HG03097 (cell line): ENCODE measurements around the gene TEX101.
"Not testable (repeated sequence)": the region's sequence is repeated elsewhere in the genome, so short reads cannot be mapped to it uniquely, and the experiment has no call there.

Experiments used
- ATAC-seq: cut with Tn5 transposase; IDR thresholded peaks from one replicate; pipeline ENCODE4 v1.9.1; 2021; ENCODE audit not compliant: unreplicated experiment, low FRiP score

The TEX101 gene

DNA sequence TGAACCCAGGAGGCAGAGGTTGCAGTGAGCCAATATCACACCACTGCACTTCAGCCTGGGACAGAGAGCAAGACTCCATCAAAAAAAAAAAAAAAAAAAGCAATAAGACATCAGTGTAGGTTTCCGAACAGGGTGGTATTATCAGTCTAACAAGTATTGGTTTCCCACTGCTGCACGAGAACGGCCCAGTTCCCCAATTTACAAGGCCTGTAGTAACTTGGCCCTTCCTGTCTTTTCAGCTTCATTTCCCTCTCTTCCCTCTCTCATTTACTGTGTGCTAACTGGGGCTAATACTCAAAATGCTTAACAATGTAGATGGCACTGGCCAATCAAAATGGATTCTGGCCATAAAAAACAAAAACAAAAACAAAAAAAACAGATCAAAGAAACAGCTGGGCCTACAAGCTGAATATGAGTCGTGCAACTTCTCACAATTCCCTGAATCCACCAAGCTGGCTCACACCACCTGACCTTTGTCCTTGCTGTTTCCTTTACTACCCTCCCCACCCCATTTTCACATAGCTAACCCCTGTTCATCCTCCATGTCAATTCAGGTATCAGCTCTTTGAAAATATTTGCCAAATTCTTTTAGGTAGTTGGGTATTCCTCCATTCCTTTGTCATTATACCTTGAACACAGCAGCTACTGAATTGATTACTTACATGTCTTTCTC is 2.4 kb downstream of the TEX101 start:
- no peak for ATAC-seq

DNA sequence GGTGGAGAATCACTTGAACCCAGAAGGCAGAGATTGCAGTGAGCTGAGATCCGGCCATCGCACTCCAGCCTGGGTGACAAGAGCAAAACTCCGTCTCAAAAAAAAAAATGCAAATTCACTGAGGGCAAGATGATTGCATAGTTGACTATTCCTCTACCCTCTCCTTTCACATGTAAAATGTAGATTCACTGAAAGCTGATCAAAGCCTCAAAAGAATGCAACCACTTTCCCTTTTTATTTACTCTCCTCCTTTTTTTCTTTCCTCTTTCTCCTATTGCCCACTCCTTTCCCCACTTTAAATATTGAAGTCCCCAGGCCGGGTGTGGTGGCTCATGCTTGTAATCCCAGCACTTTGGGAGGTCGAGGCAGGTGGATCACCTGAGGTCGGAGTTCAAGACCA is 6.3 kb downstream of the TEX101 start:
- no peak for ATAC-seq

DNA sequence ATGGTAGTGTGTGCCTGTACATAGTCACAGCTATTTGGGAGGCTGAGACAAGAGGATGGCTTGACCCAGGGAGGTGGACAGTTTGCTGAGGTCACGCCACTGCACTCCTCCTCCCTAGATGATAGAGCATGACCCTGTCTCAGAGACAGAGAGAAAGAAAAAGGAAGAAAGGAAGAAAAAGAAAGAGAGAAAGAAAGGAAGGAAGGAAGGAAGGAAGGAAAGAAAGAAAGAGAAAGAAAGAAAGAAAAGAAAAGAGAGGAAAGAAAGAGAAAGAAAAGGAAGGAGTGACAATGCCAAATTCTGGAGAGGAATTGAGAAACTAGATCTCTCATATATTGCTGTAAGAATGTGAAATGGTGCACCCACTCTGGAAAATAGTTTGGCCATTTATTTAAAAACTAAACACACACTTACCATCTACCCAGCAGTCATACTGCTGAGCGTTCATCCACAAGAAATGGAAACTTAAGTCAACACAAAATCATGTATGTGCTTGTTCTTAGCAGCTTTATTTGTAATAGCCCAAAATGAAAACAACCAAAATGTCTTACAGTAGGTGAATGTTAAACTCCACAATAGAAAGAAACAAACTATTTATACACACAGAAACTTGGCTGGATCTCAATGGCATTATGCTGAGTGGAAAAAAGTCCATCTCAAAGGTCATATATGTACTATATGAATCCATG is 7.5 kb downstream of the TEX101 start:
- ATAC-seq = no peak

DNA sequence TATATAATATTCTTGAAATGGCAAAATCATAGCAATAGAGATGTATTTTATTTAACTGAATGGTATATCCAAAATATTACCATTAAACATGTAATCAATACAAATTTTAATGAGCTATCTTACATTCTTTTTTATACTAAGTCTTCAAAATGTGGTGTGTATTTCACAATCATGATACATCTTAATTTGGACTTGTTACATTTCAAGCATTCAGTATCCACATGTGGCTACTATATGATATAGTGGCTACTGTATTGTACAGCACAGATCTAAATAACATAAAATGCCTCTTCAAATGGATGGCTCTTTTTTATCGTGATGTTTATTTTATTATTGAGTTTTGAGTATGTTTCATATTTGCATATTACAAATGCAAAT is 8.0 kb downstream of the TEX101 start:
- ATAC-seq = no peak

DNA sequence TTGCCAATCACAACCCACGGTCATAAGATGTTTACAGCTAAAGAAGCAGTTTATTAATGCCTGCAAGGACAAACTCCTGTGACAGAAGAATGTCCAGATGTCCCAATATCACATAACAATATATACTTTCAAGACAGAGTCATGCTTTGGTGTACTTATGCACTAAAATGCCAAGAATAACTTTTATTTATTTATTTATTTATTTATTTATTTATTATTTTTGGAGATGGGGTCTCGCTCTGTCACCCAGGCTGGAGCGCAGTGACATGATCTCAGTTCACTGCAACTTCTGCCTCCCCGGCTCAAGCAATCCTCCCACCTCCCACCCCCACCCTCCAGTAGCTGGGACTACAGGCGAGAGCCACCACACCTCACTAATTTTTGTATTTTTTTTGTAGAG is 9.1 kb downstream of the TEX101 start:
- ATAC-seq = no peak

DNA sequence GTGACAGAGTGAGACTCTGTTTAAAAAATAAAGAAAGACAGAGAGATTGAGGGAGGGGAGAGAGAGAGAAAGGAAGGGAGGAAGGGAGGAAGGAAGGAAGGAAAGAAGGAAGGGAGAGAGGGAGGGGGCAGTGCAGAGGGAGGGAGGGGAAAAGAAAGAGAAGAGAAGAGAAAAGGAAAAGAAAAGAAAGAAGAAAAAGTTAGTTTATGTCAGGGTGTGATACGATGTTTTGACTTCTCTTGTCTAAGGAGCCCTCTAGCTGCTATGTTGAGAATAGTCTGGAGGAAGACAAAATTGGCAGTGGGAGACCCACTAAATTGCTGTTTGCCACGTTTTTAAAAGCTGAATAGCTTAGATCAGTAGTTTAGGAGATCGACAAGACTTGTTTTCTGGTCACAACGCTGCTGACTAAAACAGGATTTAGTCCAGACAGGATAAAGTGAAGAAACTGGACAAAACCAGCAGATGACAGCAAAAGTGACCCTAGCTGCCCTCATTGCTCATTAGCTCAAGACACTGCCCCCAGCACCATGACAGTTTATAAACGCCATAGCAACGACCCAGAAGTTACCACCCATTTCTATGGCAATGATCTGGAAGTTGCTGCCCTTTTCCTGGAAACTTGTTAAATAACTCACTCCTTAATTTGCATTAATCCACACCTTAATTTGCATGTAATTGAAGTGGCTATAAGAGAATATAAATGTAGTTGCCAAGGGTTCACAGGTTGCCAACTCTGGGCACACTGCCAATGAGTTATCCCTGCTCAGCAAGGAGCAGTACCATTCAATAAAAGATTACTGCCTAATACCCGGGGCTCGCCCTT is 11.1 kb downstream of the TEX101 start:
- ATAC-seq = no peak

DNA sequence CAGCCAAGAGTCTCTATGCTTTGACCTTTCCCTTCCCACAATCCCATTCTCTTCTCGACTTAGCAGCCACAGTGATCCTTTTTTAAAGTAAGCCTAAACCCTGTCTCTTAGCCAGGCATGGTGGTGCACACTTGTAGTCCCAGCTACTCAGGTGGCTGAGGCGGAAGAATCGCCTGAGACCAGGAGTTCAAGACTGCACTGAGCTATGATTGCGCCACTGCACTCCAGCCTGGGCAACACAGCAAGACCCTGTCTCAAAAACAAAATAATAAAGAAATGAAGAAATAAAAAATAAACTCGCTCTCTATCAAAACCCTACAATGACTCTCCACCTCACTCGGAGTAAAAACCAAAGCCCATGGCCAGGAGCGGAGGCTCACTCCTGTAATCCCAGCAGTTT is 14.7 kb downstream of the TEX101 start:
- no peak for ATAC-seq

DNA sequence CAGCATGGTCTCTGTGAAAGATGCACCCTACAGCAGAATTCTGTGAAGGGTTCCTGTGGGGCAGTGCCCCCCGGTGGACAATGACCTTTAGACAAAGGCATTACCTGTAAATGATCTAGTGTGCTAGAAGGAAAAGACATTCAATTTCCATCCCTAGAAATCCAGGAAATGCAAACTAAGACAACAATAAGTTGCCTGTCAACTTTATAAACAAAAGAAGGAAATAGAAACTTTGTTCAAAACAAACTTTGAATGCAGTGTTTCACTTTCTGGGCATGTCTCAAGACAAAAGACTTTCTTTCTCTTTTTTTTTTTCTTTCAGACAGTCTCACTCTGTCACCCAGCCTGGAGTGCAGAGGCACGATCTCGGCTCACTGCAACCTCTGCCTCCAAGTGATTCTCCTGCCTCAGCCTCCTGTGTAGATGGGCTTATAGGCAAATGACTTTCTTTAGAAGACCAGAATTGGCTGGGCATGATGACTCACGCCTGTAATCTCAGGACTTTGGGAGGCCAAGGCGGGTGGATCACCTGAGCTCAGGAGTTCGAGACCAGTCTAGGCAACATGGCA is 15.5 kb downstream of the TEX101 start:
- ATAC-seq = no peak

DNA sequence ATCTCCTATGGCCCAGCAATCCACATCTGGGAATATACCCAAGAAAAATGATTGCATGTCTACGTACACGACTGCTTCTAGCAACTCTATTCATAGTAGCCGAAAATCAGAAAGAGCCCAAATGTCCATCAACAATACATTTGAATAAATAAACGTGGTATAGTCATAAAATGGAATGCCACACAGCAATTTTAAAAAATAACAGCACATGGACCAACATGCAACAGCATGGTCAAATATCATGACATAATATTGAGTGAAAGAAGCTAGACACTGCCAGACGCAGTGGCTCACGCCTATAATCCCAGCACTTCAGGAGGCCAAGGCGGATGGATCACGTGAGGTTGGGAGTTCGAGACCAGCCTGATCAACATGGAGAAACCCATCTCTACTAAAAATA is 16.3 kb downstream of the TEX101 start:
- no peak for ATAC-seq

DNA sequence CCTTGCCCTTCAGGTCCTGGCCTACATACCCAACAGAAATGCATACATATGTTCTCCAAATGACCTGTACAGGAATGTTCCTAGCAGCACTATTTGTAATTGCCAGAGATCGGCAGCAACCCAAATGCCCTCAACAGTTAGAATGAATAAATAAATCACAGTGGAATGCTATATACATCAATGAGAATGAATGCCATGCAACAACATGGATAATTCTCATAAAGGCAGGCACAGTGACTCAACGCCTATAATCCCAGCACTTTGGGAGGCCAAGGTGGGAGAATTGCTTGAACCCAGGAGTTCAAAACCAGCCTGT is 18.6 kb downstream of the TEX101 start:
- no peak for ATAC-seq

DNA sequence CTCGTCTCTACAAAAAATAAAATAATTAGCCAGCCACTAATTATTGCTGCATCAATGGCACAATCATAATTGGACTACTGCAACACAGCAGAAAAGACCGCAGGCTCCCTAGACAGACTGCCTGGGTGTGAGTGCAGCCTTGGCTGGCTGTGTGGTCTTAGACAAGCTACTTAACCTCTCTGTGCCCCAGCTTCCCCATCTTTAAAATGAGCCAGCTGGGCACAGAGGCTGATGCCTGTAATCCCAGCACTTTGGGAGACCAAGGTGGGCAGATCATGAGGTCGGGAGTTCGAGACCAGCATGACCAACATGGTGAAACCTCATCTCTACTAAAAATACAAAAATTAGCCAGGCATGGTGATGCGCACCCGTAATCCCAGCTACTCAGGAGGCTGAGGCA is 19.0 kb downstream of the TEX101 start:
- ATAC-seq = no peak

DNA sequence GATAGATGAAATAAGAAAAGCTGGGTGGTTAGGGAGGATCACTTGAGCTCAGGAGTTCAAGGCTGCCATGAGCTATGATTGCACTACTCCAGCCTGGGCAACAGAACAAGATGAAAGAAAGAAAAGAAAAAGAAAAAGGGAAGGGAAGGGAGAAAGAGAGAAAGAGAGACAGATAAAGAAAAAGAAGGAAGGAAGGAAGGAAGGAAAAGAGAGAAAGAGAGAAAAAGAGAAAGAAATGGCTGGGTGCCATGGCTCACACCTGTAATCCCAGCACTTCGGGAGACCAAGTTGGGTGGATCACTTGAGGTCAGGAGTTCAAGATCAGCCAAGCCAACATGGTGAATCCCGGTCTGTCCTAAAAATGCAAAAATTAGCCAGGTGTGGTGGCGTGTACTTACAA is 21.1 kb downstream of the TEX101 start:
- ATAC-seq = no peak

DNA sequence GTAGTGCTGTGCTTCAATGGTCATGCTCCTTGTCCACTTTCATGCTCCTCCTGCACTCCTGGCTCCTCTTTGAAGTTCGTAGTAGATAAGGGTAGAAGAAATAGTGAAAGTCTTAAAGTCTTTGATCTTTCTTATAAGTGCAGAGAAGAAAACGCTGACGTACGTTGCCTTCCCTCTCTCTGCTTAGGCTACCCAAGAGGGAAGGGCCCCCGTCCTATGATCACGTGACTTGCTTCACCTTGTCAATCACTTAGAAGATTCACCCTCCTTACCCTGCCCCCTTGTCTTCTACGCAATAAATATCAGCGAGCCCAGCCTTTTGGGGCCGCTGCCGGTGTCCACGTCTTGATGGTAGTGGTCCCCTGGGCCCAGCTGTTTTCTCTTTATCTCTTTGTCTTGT is 22.6 kb downstream of the TEX101 start:
- not testable (repeated sequence) for ATAC-seq

DNA sequence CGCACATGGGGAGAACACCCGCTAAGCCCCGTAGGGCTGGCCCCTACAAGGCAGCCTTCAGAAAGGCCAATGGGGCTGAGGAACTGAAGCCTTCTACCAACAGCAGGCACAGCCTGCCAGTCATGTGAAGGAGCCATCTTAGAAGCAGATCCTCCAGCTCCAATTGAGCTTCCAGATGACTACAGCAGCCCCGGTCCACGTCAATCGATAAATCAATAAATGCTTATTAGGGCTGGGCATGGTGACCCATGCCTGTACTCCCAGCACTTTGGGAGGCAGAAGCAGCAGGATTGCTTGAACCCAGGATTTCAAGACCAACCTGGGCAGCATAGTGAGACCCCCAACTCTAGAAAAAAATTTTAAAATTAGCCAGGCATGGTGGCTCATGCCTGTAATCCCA is 23.0 kb downstream of the TEX101 start:
- no peak for ATAC-seq

DNA sequence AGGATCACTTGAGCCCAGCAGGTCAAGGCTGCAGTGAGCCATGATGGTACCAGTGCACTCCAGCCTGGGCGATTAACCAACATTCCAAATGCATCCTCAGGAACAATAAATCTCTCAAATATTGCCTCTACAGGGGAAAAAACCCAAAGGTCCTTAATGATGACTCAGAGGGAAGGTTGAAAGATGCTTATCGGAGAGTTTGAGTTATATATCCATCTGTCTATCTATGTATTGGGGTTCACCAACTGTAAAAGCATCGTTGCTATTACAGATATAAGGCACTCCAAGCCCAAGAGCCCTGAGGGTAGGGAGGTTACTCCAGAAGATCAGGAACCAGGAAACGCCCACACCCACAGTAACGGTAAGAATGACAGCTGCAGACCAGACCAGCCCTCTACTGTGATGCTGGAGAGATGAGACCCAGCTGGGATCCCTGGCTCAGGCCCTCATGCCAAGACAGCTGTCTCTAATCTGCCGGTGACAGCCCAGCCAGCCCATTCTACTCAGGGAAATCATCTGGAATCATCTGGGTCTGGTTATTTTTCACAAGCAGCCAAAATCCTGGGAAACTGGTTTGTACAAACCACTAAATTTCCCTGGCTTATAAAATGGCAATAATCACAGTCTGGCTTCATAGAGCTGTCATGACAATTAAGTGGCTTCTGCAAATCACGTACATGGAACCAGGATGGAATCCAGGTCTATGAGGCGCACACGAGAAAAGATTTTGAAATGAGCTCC is 23.8 kb downstream of the TEX101 start:
- ATAC-seq = no peak

DNA sequence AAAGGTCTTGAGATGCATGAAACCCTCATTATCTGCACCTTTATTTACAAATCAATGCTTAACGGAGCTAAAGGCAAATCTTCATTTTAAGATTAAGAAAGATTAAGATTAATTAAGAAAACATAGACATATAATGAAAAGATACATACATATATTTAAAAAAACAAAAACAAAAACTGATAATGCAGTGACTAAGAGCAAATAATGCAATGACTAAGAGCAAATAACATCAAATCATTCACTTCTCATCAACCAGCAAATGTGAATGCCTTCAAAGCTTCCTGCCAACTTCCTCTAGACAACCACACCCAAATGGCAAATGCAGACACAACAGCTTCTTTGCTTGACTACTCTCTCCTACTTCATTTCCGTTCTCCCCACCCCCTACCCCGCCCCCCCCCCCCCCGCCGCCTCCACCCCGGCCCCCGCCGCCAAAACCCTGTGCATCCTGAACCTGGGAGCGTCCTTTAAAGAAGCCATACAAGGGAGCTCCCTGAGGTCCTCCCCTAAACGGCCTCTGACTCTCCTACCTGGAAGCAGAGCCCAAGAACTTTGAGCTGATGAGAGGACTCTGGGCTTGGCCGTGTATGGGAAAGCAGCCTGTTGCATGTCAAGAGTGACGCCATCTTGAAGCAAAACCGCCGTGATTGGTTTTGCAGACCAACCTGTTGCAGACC is 24.5 kb downstream of the TEX101 start:
- no peak for ATAC-seq

DNA sequence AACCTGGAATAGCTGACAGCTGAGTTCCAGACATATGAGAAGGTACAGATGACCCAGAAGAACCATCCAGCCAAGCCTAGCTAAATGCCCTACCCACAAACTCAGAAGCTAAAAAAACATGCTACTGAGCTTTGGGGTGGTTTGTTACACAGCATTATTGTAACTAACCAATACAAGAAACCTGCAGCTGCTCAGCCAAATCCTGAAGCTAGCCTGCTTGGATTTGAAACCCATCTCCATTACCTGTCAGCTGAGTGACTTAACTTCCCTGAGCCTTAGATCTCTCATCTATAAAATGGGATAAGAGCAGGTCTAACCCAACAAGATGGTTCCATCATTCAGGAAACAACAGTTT is 25.0 kb downstream of the TEX101 start:
- ATAC-seq = no peak

DNA sequence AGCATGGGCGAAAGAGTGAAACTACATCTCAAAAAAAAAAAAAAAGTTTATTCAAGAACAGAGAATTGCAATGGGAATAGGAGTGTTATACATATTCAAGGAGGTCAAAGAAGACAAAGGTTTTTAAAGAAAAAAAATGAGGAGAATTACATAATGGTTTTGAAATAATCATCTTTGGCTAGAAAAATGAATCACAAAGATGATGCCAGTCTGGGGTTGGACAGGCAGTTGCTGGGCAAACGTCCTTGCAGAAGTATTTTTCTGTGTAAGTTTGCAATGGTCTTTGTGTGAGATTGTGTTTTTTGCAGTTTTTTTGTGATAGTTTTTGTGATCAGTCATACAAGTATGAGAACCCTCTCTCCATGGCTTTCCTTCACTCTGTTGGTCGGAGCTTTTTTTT is 27.0 kb downstream of the TEX101 start:
- ATAC-seq = no peak

DNA sequence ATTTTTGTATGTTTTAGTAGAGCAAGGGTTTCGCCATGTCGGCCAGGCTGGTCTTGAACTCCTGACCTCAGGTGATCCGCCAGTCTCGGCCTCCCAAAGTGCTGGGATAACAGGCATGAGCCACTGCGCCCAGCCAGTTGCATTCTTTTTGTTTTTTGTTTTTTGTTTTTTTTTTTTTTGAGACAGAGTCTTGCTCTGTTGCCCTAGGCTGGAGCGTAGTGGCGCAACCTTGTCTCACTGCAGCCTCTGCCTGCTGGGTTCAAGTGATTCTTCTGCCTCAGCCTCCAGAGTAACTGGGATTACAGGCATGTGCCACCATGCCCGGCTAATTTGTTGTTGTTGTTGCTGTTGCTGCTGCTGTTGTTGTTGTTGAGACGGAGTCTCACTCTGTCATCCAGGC is 29.4 kb downstream of the TEX101 start:
- ATAC-seq = not testable (repeated sequence)

DNA sequence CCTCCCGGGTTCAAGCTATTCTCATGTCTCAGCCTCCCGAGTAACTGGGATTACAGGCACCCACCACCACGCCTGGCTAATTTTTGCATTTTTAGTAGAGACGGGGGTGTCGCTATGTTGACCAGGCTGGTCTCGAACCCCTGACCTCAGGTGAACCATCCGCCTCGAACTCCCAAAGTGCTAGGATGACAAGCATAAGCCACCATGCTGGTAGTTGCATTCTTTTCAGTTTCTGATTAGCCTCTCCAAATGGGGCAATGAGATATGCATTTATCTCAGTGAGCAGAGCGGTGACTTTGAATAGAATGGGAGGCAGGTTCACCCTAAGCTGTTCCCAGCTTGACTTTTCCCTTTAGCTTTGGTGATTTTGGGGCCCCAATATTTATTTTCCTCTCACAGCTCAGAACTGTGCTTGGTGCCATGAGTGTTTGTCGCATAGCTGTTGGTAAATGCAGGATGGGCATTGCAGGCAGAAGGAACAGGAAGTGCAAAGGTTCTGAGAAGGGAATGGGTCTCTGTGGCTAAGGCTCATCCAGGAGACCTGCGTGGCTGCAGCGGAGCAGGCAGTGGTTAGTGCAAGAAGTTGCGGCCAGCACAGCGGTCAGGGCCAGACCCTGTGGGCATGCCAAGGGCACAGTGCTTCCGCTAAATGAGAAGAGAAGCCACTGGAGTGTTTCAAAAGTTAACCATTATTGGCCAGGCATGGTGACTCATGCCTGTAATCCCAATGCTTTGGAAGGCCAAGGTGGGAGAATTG is 30.0 kb downstream of the TEX101 start:
- no peak for ATAC-seq
